Caco-2 (cell line): Measurements from ENCODE around the gene TFAP2E. TPM values are rescaled to one million over a fixed set of nuclear protein-coding genes. Genes with fewer than 3 reads are reported as not detected.

ENCODE experiments used
- BruUV-seq: library from RNA; stranded (reverse); fragments of 400-500 nt; replicated peaks from 2 replicates; lab custom pipeline; 2021; lab: Mats Ljungman, UMichigan
- CTCF ChIA-PET: fragments of 300-600 bp; sonication (Branson Sonifier 250); formaldehyde crosslinking; loops from one replicate; lab custom pipeline; 2022; ENCODE audit warnings: antibody characterized with exemption; lab: Charles Lee
- POLR2A ChIA-PET: fragments of 300-600 bp; sonication (Branson Sonifier 250); formaldehyde crosslinking; loops from one replicate; lab custom pipeline; 2022; ENCODE audit warnings: antibody characterized with exemption; lab: Charles Lee
- DNase-seq, 2 experiments: peaks; one replicate each; pipeline versions ENCODE4 v3.0.0 to v3.0.0-alpha.2; 2020 to 2022
- H3K27me3 ChIP-seq: replicated peaks from 2 replicates; pipeline ENCODE4 v1.6.0; 2011; ENCODE audit warnings: low read length; ENCODE audit not compliant: control insufficient read depth, insufficient read depth
- H3K36me3 ChIP-seq: 2 replicates; pipeline ENCODE4 v1.5.1; 2011; ENCODE audit warnings: low read length; ENCODE audit not compliant: control insufficient read depth, insufficient read depth
- H3K4me1 ChIP-seq: fragments of 250-450 bp; sonication (Bioruptor Pico); 2 replicates; pipeline ENCODE4 v1.5.1; 2020; ENCODE audit warnings: mild to moderate bottlenecking
- H3K4me3 ChIP-seq: 2 replicates; pipeline ENCODE4 v1.5.1; 2011; ENCODE audit warnings: low read depth, mild to moderate bottlenecking, control low read depth, low read length
- H3K9me3 ChIP-seq: fragments of 250-450 bp; sonication (Bioruptor Pico); 2 replicates; pipeline ENCODE4 v1.5.1; 2020; ENCODE audit warnings: mild to moderate bottlenecking, moderate library complexity
- H3K27ac Mint-ChIP-seq: one replicate; pipeline ENCODE4 v1.8.0; 2022; ENCODE audit warnings: mixed read lengths; ENCODE audit not compliant: unreplicated experiment
- H3K27me3 Mint-ChIP-seq: one replicate; pipeline ENCODE4 v1.8.0; 2022; ENCODE audit warnings: mixed read lengths; ENCODE audit not compliant: insufficient read depth, unreplicated experiment
- H3K36me3 Mint-ChIP-seq: one replicate; pipeline ENCODE4 v1.8.0; 2022; ENCODE audit warnings: mild to moderate bottlenecking, mixed read lengths; ENCODE audit not compliant: insufficient read depth, unreplicated experiment
- H3K4me1 Mint-ChIP-seq: one replicate; pipeline ENCODE4 v1.8.0; 2022; ENCODE audit warnings: low read depth, mixed read lengths; ENCODE audit not compliant: unreplicated experiment
- H3K4me3 Mint-ChIP-seq: one replicate; pipeline ENCODE4 v1.8.0; 2022; ENCODE audit warnings: mild to moderate bottlenecking, moderate library complexity, mixed read lengths; ENCODE audit not compliant: unreplicated experiment
- H3K9me3 Mint-ChIP-seq: one replicate; pipeline ENCODE4 v1.8.0; 2022; ENCODE audit warnings: mixed read lengths; ENCODE audit not compliant: unreplicated experiment
- CTCF ChIP-seq, 2 experiments: fragments of 200-600 bp in 1 of 2; IDR thresholded peaks; 1 replicate in 1 of 2; 2 replicates in 1 of 2; pipeline versions ENCODE4 v1.5.1 to v1.8.0; 2011 to 2022; ENCODE audit warnings: antibody characterized with exemption in 1 of 2, control low read depth in 1 of 2, inconsistent platforms in 1 of 2, low read depth in 1 of 2, low read length in 1 of 2, mild to moderate bottlenecking in 1 of 2, moderate library complexity in 1 of 2; ENCODE audit not compliant: insufficient read depth in 1 of 2, severe bottlenecking in 1 of 2, unreplicated experiment in 1 of 2
- intact Hi-C: fragments of 100-400 bp; cut with micrococcal nuclease; formaldehyde crosslinking; loops from one replicate; pipeline ENCODE4 v1.10.0; 2022; ENCODE audit not compliant: unreplicated experiment
- total RNA-seq: library from RNA; stranded (reverse); gene quantifications from 2 replicates; pipeline ENCODE4 v1.2.3, GENCODE V29; 2022

Gene TFAP2E
- total RNA-seq, 1 experiment from 2014 or later, result 3.4 TPM

DNA sequence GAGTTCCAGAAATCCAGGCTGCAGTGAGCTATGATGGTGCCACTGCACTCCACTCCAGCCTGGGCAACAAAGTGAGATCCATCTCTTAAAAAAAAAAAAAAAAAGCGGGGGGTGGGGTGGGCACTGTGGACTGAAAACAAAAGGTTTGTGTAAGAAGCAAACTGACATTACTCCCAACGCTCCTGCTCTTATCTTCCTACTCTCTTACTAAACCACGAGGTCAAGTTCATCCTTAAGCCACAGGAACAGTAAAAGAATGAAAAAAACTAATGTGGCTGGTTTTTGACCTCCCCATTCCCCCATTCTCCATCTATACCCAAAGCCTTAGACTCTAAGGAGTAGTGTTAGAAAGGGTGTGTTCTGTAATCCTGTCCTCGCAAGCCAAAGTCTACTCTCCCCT lies 30.8 kb downstream of the TFAP2E start:
- Mint-ChIP-seq H3K4me1 (no peaks in the 10 kb centered on the region), H3K27me3 (no peaks in the 10 kb centered on the region), H3K27ac (no peak overlapping the region), H3K4me3 (no peak overlapping the region), H3K9me3 (no peaks in the 10 kb centered on the region), H3K36me3 (peaks cover 34% of the 10 kb centered on the region)
- Histone ChIP-seq H3K4me1 (no peaks in the 10 kb centered on the region), H3K4me3 (no peak overlapping the region), H3K36me3 (no peaks in the 10 kb centered on the region), H3K27me3 (no peaks in the 10 kb centered on the region), H3K9me3 (no peaks in the 10 kb centered on the region)
- POLR2A ChIA-PET, result no interaction called here
- CTCF ChIA-PET, result no interaction called here
- no TSS peak for BruUV-seq
- intact Hi-C loops, result no loop called here
- DNase-seq, result no peak
- no peak for TF ChIP-seq CTCF (IDR thresholded peaks at IDR 0.05; ENCODE audit: insufficient read depth in 1 of 2, low read depth in 1 of 2, low read length in 1 of 2, severe bottlenecking in 1 of 2, unreplicated experiment in 1 of 2)

DNA sequence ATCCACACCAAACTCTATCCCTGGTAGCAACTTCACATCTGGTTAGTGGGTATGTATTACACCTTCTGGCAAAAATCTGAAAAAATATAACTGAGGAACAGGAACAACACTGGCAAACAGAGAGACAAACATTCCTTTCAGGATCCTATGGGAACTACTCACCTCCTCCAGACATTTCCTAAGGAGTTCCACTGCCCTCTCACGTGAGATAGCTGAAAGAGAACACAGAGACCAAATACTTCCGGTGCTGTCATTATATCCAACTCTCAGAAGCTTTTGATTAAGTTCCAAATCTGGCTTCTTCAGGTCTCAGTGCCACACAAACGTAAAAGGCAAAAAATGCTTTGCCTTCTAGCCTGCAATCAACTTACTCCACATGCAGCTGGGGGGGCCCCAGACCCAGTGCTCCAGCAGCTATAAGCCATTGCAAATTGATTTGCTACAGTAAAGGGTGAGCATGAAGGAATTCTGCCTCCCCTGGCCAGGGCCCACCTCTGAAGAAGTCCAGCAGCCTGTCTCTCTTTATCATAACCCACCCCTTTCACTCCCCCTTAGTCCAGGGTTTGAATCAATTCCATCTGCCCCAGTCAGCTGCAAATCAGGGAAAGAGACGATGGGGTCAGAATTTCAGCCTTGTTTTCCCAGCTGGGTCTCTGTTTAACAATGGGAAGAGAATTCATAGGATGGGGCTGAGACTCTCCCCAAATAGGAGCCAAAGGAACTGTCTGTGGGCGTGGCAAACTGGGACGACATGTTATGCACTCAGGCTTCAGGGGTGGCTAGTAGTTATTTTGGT lies 32.2 kb downstream of the TFAP2E start:
- peak overlapping the region; percentile 42 for H3K27ac Mint-ChIP-seq
- POLR2A ChIA-PET, result no interaction called here
- TF ChIP-seq CTCF (IDR thresholded peaks at IDR 0.05; ENCODE audit: insufficient read depth in 1 of 2, low read depth in 1 of 2, low read length in 1 of 2, severe bottlenecking in 1 of 2, unreplicated experiment in 1 of 2), result no peak
- no peaks in the 10 kb centered on the region for H3K4me1 Mint-ChIP-seq
- peaks cover 39% of the 10 kb centered on the region for H3K36me3 Mint-ChIP-seq
- Histone ChIP-seq H3K9me3 (no peaks in the 10 kb centered on the region), H3K36me3 (no peaks in the 10 kb centered on the region), H3K4me3 (no peak overlapping the region), H3K4me1 (no peaks in the 10 kb centered on the region), H3K27me3 (no peaks in the 10 kb centered on the region)
- intact Hi-C loops, result no loop called here
- no peaks in the 10 kb centered on the region for H3K27me3 Mint-ChIP-seq
- H3K4me3 Mint-ChIP-seq, result no peak overlapping the region
- no TSS peak for BruUV-seq
- CTCF ChIA-PET, result no interaction called here
- no peak for DNase-seq
- no peaks in the 10 kb centered on the region for H3K9me3 Mint-ChIP-seq

DNA sequence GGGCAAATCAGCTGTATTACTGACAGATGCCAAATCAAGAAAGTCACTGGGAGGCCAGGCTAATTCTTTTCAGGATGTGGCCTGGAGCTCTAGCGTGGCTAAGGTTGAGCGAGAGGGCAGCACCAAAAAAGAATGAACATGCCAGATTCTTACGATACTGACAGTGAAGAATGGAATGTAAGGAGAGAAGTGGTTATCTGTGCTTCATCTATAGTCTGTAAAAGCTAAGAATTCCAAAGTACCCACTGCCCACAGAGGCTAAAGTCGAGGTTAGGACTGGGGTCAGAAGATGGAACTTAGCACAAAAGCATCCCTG lies 32.7 kb downstream of the TFAP2E start:
- DNase-seq, result no peak
- no peaks in the 10 kb centered on the region for H3K4me1 ChIP-seq
- ChIA-PET CTCF (no interaction called here), POLR2A (no interaction called here)
- Mint-ChIP-seq H3K4me1 (no peaks in the 10 kb centered on the region), H3K9me3 (no peaks in the 10 kb centered on the region), H3K4me3 (no peak overlapping the region), H3K27me3 (no peaks in the 10 kb centered on the region), H3K36me3 (peaks cover 40% of the 10 kb centered on the region), H3K27ac (peak overlapping the region; percentile 42)
- BruUV-seq, result no TSS peak
- H3K36me3 ChIP-seq, result no peaks in the 10 kb centered on the region
- intact Hi-C loops, result no loop called here
- H3K9me3 ChIP-seq, result no peaks in the 10 kb centered on the region
- H3K27me3 ChIP-seq, result no peaks in the 10 kb centered on the region
- H3K4me3 ChIP-seq, result no peak overlapping the region
- no peak for TF ChIP-seq CTCF (IDR thresholded peaks at IDR 0.05; ENCODE audit: insufficient read depth in 1 of 2, low read depth in 1 of 2, low read length in 1 of 2, severe bottlenecking in 1 of 2, unreplicated experiment in 1 of 2)
